Measurements from ENCODE around the gene ST7.

GRCh38 chr7:116938678-116939077, 14.6 kb upstream of the ST7 start:
- TF ChIP-seq, protein P1, sequence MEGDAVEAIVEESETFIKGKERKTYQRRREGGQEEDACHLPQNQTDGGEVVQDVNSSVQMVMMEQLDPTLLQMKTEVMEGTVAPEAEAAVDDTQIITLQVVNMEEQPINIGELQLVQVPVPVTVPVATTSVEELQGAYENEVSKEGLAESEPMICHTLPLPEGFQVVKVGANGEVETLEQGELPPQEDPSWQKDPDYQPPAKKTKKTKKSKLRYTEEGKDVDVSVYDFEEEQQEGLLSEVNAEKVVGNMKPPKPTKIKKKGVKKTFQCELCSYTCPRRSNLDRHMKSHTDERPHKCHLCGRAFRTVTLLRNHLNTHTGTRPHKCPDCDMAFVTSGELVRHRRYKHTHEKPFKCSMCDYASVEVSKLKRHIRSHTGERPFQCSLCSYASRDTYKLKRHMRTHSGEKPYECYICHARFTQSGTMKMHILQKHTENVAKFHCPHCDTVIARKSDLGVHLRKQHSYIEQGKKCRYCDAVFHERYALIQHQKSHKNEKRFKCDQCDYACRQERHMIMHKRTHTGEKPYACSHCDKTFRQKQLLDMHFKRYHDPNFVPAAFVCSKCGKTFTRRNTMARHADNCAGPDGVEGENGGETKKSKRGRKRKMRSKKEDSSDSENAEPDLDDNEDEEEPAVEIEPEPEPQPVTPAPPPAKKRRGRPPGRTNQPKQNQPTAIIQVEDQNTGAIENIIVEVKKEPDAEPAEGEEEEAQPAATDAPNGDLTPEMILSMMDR (IDR thresholded peaks at IDR 0.05): no peak
- TF ChIP-seq POLR2A (IDR thresholded peaks at IDR 0.05): no peak
